GM18907 (cell line): ENCODE measurements around the gene GNAO1.

ENCODE experiments used
- ATAC-seq: cut with Tn5 transposase; IDR thresholded peaks from one replicate; pipeline ENCODE4 v1.9.1; 2021; ENCODE audit warnings: mild to moderate bottlenecking, moderate library complexity; ENCODE audit not compliant: unreplicated experiment

GNAO1 gene

GRCh38 chr16:56356276-56357240 is 165.3 kb downstream of the GNAO1 start:
- peak; percentile 90 for ATAC-seq

- peak; percentile 12 for ATAC-seq
Observed at GRCh38 chr16:56357241-56357764, 166.0 kb downstream of the GNAO1 start.

- no peak for ATAC-seq
Observed at GRCh38 chr16:56357765-56358322, 166.6 kb downstream of the GNAO1 start.

GRCh38 chr16:56360117-56361008 is 169.1 kb downstream of the GNAO1 start:
- no peak for ATAC-seq

- ATAC-seq = no peak
Observed at GRCh38 chr16:56362057-56362655, 170.9 kb downstream of the GNAO1 start.

- ATAC-seq = no peak
Observed at GRCh38 chr16:56362706-56363105, 171.4 kb downstream of the GNAO1 start.

- no peak for ATAC-seq
Observed at GRCh38 chr16:56363181-56363716, 172.0 kb downstream of the GNAO1 start.

GRCh38 chr16:56363781-56364565 is 172.7 kb downstream of the GNAO1 start:
- no peak for ATAC-seq

- ATAC-seq = no peak
Observed at GRCh38 chr16:56364865-56365264, 173.6 kb downstream of the GNAO1 start.

- ATAC-seq = no peak
Observed at GRCh38 chr16:56365552-56365951, 174.3 kb downstream of the GNAO1 start.

- ATAC-seq = no peak
Observed at GRCh38 chr16:56366945-56367344, 175.7 kb downstream of the GNAO1 start.

GRCh38 chr16:56367764-56368163 is 176.5 kb downstream of the GNAO1 start:
- no peak for ATAC-seq

GRCh38 chr16:56368545-56368944 is 177.3 kb downstream of the GNAO1 start:
- no peak for ATAC-seq

- ATAC-seq = no peak
Observed at GRCh38 chr16:56369202-56369601, 177.9 kb downstream of the GNAO1 start.

- no peak for ATAC-seq
Observed at GRCh38 chr16:56370185-56370874, 179.0 kb downstream of the GNAO1 start.

GRCh38 chr16:56370875-56371659 is 179.8 kb downstream of the GNAO1 start:
- no peak for ATAC-seq

GRCh38 chr16:56371660-56371937 is 180.3 kb downstream of the GNAO1 start:
- ATAC-seq = no peak

- no peak for ATAC-seq
Observed at GRCh38 chr16:56372013-56372634, 180.8 kb downstream of the GNAO1 start.
